Measurements from ENCODE around the gene MALT1.

Gene MALT1

GRCh38 chr18:58738322-58738721 lies 67.1 kb downstream of the MALT1 start:
- no peak for DNase-seq (ENCODE audit: low read depth)
- no peak for TF ChIP-seq CTCF (conservative IDR thresholded peaks at IDR 0.05; ENCODE audit: low read length)
- no peak overlapping the region for H3K4me3 ChIP-seq (ENCODE audit: low read length)

- TF ChIP-seq CTCF (conservative IDR thresholded peaks at IDR 0.05; ENCODE audit: low read length): no peak
- no peak overlapping the region for H3K4me3 ChIP-seq (ENCODE audit: low read length)
- DNase-seq (ENCODE audit: low read depth): no peak
These were observed 74.6 kb downstream of the MALT1 start for GRCh38 chr18:58745914-58746313.

DNA sequence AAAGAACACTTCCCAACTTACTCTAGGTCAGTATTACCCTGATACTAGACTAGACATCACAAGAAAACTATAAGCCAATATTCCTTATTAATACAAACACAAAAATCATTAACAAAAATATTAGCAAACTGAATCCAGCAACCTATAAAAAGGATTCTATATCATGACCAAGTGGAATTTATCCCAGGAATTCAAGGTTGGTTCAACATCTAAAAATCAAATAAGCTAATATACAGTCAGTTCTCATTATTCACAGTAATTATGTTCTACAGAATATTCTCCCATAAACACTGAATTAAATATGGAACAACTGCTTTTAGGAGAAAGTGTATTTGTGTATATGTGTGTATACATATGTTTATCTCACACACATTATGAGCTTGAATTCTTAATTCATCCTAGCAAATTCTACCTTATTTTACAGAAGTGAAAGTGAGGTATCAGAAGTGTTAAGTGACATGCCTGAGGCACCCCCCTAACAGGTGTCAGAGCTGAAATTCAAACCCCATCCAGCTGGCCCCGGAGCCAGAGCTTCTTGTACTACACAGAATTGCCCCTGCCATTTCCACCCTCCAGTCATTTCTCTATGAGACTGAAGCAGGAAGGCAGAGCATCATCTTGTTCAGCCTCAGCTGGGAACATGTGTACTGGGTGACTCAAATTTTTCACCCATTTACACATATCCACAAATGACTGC lies 77.8 kb downstream of the MALT1 start:
- TF ChIP-seq CTCF (conservative IDR thresholded peaks at IDR 0.05; ENCODE audit: low read length): no peak
- DNase-seq (ENCODE audit: low read depth): no peak
- no peak overlapping the region for H3K4me3 ChIP-seq (ENCODE audit: low read length)

GRCh38 chr18:58753976-58754375 lies 82.7 kb downstream of the MALT1 start:
- no peak for TF ChIP-seq CTCF (conservative IDR thresholded peaks at IDR 0.05; ENCODE audit: low read length)
- DNase-seq (ENCODE audit: low read depth): no peak

DNA sequence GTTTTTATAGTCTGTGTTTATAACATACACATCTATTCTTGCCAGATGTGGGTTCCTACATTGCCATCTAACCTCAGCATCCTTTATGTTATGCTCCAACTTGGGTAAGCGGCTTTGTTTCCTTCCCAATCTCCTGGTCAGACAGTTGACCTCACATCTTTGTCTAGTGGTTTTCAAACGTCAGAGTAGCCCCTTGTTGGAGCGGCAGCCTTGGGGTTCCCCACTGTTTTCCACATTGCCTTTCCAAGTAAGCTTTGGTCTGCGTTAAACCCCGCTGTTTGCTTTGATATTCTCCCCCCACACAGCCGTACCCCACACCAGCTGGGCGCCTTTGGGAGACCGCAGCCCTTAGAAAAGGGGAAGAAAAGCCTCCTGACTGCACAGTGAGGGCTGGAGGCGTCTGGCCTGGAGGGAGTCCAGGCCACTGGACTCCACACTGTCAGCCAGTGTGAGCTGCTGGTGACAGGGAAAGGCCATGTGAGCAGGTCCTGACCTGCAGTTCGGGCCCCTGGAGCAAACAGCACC lies 83.3 kb downstream of the MALT1 start:
- H3K4me3 ChIP-seq (ENCODE audit: low read length): no peak overlapping the region
- no peak for DNase-seq (ENCODE audit: low read depth)
- TF ChIP-seq CTCF (conservative IDR thresholded peaks at IDR 0.05; ENCODE audit: low read length): no peak

More at GRCh38 chr18:58753976-58754375, 82.7 kb downstream of the MALT1 start:
- no peak overlapping the region for H3K4me3 ChIP-seq (ENCODE audit: low read length)

DNA sequence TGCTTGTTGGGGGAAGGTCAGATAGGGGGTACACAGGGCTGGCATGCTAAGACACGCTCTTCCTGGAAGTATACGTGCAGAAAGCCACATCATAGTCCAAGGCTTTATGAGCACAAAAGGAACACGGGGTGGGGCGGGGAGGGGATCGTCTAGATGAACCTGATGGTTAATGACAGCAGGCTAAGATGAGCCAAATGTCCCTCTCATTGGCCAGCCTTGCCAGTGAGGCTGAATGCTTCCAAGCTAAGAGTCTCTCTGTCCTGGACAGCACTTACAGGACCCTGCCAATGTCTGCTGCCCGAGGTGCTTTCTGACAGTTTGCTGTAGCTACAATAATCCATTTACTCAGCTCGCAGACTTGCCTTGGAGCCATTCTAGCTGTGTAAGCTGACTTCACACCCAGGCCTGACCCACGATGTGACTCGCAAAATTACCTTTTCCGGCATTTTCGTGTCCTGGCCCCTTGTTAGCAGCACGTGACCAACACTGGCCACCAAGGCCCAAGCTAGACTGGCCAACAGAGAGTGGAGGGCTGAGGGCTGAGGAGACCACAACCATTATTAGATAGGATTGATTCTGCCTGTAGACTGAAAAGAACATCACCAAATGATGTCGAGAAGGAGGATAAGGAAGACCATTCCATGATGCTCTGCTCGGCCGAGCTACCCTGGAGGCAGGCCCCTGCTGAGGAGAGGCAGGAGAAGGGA lies 84.2 kb downstream of the MALT1 start:
- TF ChIP-seq CTCF (conservative IDR thresholded peaks at IDR 0.05; ENCODE audit: low read length): no peak
- H3K4me3 ChIP-seq (ENCODE audit: low read length): no peak overlapping the region
- no peak for DNase-seq (ENCODE audit: low read depth)

GRCh38 chr18:58756148-58756547 lies 84.9 kb downstream of the MALT1 start:
- no peak for DNase-seq (ENCODE audit: low read depth)
- no peak for TF ChIP-seq CTCF (conservative IDR thresholded peaks at IDR 0.05; ENCODE audit: low read length)
- H3K4me3 ChIP-seq (ENCODE audit: low read length): no peak overlapping the region

Measured in AG10803 (cell line).